ENCODE results near the gene BPIFB4. TPM values are rescaled to one million over a fixed set of nuclear protein-coding genes. Genes with fewer than 3 reads are reported as not detected.

BPIFB4 gene
- total and polyA plus RNA-seq, 2 of the 4 experiments (the other 2 are of a cell fraction) = not detected

DNA sequence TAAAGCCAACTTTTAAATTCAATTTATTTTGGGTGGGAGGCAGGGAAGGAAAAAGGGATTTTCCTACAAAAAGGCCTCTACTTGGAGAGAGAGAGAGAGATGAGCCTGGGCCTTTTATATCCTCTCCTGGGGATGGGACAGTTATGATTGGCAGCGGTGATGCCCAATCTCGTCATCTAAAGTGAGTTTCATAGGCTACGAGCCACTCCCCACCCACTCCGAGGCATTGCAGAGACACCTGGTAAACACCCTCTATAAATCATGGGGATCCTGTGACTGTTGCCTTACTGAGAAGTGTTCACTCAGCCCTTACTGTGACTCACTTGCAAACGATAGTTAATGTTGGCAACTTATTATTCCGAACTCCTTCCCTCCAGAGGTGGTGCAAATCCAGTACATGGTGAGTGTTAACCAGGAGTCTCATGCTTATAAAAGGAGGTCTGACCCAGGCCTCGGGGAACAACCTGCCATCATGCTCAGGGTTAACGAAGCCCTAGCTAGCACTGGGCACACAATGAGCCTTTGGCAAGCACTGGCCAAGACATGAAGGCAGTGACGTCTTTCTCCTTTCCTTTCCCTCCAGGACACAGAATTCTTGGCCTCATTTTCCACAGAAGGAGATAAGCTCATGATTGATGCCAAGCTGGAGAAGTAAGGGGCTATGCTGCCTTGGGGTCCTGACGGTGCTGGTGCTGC lies 20.5 kb downstream of the BPIFB4 start:
- no peak overlapping the region for H3K4me3 ChIP-seq (ENCODE audit: insufficient read depth, low read depth, low read length)
- H4K8ac ChIP-seq (ENCODE audit: low read depth in 2 of 2, low read length in 2 of 2) = no peak overlapping the region
- H3K14ac ChIP-seq (replicated peaks; ENCODE audit: low read depth, low read length) = no peak overlapping the region
- POLR2A ChIA-PET (ENCODE audit: unreplicated experiment) = no interaction called here
- no peak overlapping the region for H3K56ac ChIP-seq (ENCODE audit: extremely low read depth, insufficient read depth, low read length)
- no peaks in the 10 kb centered on the region for H3K4me1 ChIP-seq (ENCODE audit: control insufficient read depth, insufficient read depth, low read length)
- dilution Hi-C loops (cut with HindIII; ENCODE audit: low sequenced_read_pairs, unreplicated experiment) (no loop called here), intact Hi-C loops (cut with micrococcal nuclease) (no loop called here), in situ Hi-C loops (cut with MboI; ENCODE audit: low sequenced_read_pairs) (no loop called here)
- no peak overlapping the region for H4K91ac ChIP-seq (ENCODE audit: insufficient read depth, low read depth, low read length)
- no peaks in the 10 kb centered on the region for H3K9me1 ChIP-seq (ENCODE audit: insufficient read depth, low read length)
- BruUV-seq (replicated peaks) = no TSS peak
- no peak overlapping the region for H4K5ac ChIP-seq (ENCODE audit: low read depth, low read length)
- no peak for DNase-seq
- H3K27me3 ChIP-seq (ENCODE audit: control insufficient read depth, insufficient read depth, low read length) = no peaks in the 10 kb centered on the region; the same call in 1 of the 2 replicates
- TF ChIP-seq MAFK (IDR thresholded peaks at IDR 0.05; ENCODE audit: low read depth, low read length) (no peak), FOS (IDR thresholded peaks at IDR 0.05; ENCODE audit: low read depth, low read length) (no peak), RFX5 (IDR thresholded peaks at IDR 0.05; ENCODE audit: low read depth, low read length) (no peak), RCOR1 (IDR thresholded peaks at IDR 0.05; ENCODE audit: insufficient replicate concordance, low read length) (no peak), CEBPB (IDR thresholded peaks at IDR 0.05; ENCODE audit: low read depth, low read length) (no peak), POLR2A (IDR thresholded peaks at IDR 0.05; ENCODE audit: low read depth, low read length) (no peak), BHLHE40 (IDR thresholded peaks at IDR 0.05; ENCODE audit: low read depth, low read length) (no peak), SMC3 (IDR thresholded peaks at IDR 0.05; ENCODE audit: low read depth, low read length) (no peak), NFE2L2 (IDR thresholded peaks at IDR 0.05; ENCODE audit: low read depth, low read length) (no peak)
- TF ChIP-seq, protein P1, sequence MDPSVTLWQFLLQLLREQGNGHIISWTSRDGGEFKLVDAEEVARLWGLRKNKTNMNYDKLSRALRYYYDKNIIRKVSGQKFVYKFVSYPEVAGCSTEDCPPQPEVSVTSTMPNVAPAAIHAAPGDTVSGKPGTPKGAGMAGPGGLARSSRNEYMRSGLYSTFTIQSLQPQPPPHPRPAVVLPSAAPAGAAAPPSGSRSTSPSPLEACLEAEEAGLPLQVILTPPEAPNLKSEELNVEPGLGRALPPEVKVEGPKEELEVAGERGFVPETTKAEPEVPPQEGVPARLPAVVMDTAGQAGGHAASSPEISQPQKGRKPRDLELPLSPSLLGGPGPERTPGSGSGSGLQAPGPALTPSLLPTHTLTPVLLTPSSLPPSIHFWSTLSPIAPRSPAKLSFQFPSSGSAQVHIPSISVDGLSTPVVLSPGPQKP (IDR thresholded peaks at IDR 0.05; ENCODE audit: borderline replicate concordance, low read depth, low read length) = no peak
- TF ChIP-seq, protein P2, sequence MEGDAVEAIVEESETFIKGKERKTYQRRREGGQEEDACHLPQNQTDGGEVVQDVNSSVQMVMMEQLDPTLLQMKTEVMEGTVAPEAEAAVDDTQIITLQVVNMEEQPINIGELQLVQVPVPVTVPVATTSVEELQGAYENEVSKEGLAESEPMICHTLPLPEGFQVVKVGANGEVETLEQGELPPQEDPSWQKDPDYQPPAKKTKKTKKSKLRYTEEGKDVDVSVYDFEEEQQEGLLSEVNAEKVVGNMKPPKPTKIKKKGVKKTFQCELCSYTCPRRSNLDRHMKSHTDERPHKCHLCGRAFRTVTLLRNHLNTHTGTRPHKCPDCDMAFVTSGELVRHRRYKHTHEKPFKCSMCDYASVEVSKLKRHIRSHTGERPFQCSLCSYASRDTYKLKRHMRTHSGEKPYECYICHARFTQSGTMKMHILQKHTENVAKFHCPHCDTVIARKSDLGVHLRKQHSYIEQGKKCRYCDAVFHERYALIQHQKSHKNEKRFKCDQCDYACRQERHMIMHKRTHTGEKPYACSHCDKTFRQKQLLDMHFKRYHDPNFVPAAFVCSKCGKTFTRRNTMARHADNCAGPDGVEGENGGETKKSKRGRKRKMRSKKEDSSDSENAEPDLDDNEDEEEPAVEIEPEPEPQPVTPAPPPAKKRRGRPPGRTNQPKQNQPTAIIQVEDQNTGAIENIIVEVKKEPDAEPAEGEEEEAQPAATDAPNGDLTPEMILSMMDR (conservative IDR thresholded peaks at IDR 0.05; ENCODE audit: low read depth, low read length) = no peak
- TF ChIP-seq, protein P3, sequence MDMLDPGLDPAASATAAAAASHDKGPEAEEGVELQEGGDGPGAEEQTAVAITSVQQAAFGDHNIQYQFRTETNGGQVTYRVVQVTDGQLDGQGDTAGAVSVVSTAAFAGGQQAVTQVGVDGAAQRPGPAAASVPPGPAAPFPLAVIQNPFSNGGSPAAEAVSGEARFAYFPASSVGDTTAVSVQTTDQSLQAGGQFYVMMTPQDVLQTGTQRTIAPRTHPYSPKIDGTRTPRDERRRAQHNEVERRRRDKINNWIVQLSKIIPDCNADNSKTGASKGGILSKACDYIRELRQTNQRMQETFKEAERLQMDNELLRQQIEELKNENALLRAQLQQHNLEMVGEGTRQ (IDR thresholded peaks at IDR 0.05; ENCODE audit: low read depth, low read length) = no peak
- H2BK20ac ChIP-seq (ENCODE audit: low read depth, low read length) = no peak overlapping the region
- WGBS, 2 experiments (ENCODE audit: extremely low coverage in 2 of 2, insufficient read length in 1 of 2) = no CpG with 5 or more reads among the region's 10 CpGs
- no peaks in the 10 kb centered on the region for H3K9me3 ChIP-seq (ENCODE audit: control insufficient read depth, insufficient read depth, low read length)
- no peak overlapping the region for H3K18ac ChIP-seq (ENCODE audit: low read depth, low read length)
- CTCF ChIA-PET = no interaction called here
- no peak overlapping the region for H3K27ac ChIP-seq (ENCODE audit: insufficient read depth, low read length)
- no peak overlapping the region for H3K23ac ChIP-seq (ENCODE audit: low read depth, low read length)
- no peak overlapping the region for H2BK15ac ChIP-seq (ENCODE audit: low read depth, low read length)
- H4K20me1 ChIP-seq (ENCODE audit: insufficient read depth, low read length) = no peaks in the 10 kb centered on the region
- no peak overlapping the region for H3K4me2 ChIP-seq (ENCODE audit: low read depth, low read length)
- H3K79me1 ChIP-seq (ENCODE audit: low read depth in 1 of 2, low read length in 2 of 2) = no peaks in the 10 kb centered on the region
- no peak overlapping the region for H2BK120ac ChIP-seq (ENCODE audit: low read depth, low read length)
- no peak overlapping the region for H2AFZ ChIP-seq (replicated peaks; ENCODE audit: low read length, poor library complexity)
- no peak overlapping the region for H3K9ac ChIP-seq (ENCODE audit: low read depth, low read length)
- H3K36me3 ChIP-seq (ENCODE audit: control insufficient read depth, insufficient read depth, low read length) = no peaks in the 10 kb centered on the region
- H3K4ac ChIP-seq (ENCODE audit: low read depth, low read length) = no peak overlapping the region
- no peak for ATAC-seq (ENCODE audit: low read depth)
- H2AK5ac ChIP-seq (ENCODE audit: low read depth, low read length) = no peak overlapping the region
- H2AK9ac ChIP-seq (replicated peaks; ENCODE audit: low read depth, low read length, poor library complexity) = no peak overlapping the region
- no peak overlapping the region for H2BK5ac ChIP-seq (ENCODE audit: low read depth, low read length, poor library complexity, severe bottlenecking)

Data from IMR-90 (cell line).